AG04450 (cell line): Measurements from ENCODE around the gene CACHD1. TPM values are rescaled to one million over a fixed set of nuclear protein-coding genes. Genes with fewer than 3 reads are reported as not detected.

Experiments
- CTCF ChIA-PET: fragments of 300-600, 350-600 bp; formaldehyde crosslinking; extraction: SDS; loops from one replicate; lab custom pipeline; 2022; ENCODE audit warnings: antibody characterized with exemption, inconsistent platforms; lab: Charles Lee
- POLR2A ChIA-PET: fragments of 350-600 bp; formaldehyde crosslinking; extraction: SDS; loops from one replicate; lab custom pipeline; 2021; ENCODE audit warnings: antibody characterized with exemption, inconsistent platforms; lab: Yijun Ruan, JAX
- DNase-seq: peaks from one replicate; pipeline ENCODE4 v3.0.0-alpha.2; 2011; ENCODE audit warnings: low read depth, low spot score
- H3K27ac ChIP-seq: one replicate; pipeline ENCODE4 v1.5.1; 2012; ENCODE audit warnings: low read depth, low read length, control low read depth
- H3K27me3 ChIP-seq: one replicate; pipeline ENCODE4 v1.6.0; 2012; ENCODE audit warnings: low read length; ENCODE audit not compliant: control insufficient read depth, insufficient read depth
- H3K4me3 ChIP-seq: 2 replicates; pipeline ENCODE4 v1.5.1; 2011; ENCODE audit warnings: mild to moderate bottlenecking, low read depth, low read length, control low read depth
- H3K9me3 ChIP-seq: 2 replicates; pipeline ENCODE4 v1.5.1; 2012; ENCODE audit warnings: low read length; ENCODE audit not compliant: control insufficient read depth, insufficient read depth
- polyA plus RNA-seq: library from polyadenylated mRNA; depleted of rRNA; stranded (reverse); fragments of >200 nt; gene quantifications from 2 replicates; pipeline ENCODE4 v1.2.3, GENCODE V29; 2011
- TF ChIP-seq, protein P1 (sequence below): IDR thresholded peaks from 2 replicates; pipeline ENCODE4 v1.5.1; 2011; ENCODE audit warnings: low read depth, low read length, control low read depth, inconsistent platforms

CACHD1 gene
- polyA plus RNA-seq, 1 experiment: 3.5 TPM

DNA sequence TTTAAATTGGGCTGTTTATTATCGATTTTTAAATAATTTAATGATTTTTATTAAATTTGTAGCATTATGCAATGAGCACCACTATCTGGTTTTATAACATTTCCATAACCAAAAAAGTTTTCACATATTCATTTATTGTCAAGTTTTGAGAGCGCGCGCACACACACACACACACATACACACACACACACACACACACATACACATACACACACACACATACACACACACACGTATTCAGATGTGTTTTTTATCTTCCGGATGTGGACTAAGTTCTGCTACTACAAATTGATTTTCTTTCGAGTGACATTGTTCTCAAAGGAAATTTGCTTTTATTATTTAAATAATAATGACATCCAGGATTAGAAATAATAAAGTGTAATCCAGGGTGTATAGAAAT lies 16.3 kb downstream of the CACHD1 start:
- Histone ChIP-seq H3K27ac (no peak overlapping the region), H3K27me3 (no peaks in the 10 kb centered on the region), H3K4me3 (no peak overlapping the region), H3K9me3 (no peaks in the 10 kb centered on the region)
- TF ChIP-seq, protein P1, sequence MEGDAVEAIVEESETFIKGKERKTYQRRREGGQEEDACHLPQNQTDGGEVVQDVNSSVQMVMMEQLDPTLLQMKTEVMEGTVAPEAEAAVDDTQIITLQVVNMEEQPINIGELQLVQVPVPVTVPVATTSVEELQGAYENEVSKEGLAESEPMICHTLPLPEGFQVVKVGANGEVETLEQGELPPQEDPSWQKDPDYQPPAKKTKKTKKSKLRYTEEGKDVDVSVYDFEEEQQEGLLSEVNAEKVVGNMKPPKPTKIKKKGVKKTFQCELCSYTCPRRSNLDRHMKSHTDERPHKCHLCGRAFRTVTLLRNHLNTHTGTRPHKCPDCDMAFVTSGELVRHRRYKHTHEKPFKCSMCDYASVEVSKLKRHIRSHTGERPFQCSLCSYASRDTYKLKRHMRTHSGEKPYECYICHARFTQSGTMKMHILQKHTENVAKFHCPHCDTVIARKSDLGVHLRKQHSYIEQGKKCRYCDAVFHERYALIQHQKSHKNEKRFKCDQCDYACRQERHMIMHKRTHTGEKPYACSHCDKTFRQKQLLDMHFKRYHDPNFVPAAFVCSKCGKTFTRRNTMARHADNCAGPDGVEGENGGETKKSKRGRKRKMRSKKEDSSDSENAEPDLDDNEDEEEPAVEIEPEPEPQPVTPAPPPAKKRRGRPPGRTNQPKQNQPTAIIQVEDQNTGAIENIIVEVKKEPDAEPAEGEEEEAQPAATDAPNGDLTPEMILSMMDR: no peak
- ChIA-PET POLR2A (no interaction called here), CTCF (no interaction called here)
- no peak for DNase-seq

DNA sequence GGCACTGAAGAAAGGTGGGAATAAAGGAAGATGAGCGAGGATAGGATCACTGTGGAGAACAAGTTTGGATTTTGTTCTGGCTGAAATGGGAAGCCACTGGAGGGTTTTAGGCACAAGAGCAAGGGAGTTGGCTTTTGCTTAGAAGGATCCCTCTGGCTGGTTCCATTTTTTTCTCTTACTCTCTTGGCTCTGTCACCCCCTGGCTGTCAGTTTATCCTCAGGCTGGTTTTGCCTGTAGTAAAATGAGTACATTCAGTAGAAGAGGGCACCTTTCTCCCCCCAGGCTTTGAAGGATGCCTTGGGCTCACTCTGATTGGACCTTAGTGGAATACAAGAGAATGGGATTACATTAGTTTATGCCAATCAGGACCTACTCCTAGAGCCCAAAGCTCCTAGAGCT lies 17.1 kb downstream of the CACHD1 start:
- TF ChIP-seq, protein P1: no peak; the same call in 1 of the 2 replicates
- no peak for DNase-seq
- no peak overlapping the region for H3K27ac ChIP-seq
- ChIA-PET POLR2A (no interaction called here), CTCF (no interaction called here)
- no peak overlapping the region for H3K4me3 ChIP-seq
- H3K9me3 ChIP-seq: no peaks in the 10 kb centered on the region
- H3K27me3 ChIP-seq: no peaks in the 10 kb centered on the region

DNA sequence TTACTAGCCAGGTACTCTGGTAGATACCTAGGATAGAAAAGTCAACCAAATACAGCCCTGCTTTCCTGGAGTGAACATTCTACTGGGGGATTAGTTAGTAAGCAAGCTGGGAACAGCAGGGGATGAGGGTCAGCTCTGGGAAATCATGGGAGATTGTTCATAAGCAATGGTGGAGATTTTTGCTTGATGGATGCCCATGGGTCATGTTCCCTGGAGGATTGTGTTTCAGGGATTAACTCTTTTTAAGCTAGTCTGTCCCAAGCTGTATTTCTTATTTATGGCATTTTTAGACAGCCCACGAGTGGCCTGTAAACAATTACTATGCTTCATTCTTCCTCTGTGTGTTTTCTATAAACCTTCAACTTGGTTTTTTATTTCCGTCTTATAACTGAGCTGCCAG lies 18.9 kb downstream of the CACHD1 start:
- ChIA-PET CTCF (no interaction called here), POLR2A (no interaction called here)
- no peaks in the 10 kb centered on the region for H3K27me3 ChIP-seq
- TF ChIP-seq, protein P1: no peak
- no peaks in the 10 kb centered on the region for H3K9me3 ChIP-seq
- DNase-seq: no peak
- no peak overlapping the region for H3K27ac ChIP-seq
- H3K4me3 ChIP-seq: no peak overlapping the region

DNA sequence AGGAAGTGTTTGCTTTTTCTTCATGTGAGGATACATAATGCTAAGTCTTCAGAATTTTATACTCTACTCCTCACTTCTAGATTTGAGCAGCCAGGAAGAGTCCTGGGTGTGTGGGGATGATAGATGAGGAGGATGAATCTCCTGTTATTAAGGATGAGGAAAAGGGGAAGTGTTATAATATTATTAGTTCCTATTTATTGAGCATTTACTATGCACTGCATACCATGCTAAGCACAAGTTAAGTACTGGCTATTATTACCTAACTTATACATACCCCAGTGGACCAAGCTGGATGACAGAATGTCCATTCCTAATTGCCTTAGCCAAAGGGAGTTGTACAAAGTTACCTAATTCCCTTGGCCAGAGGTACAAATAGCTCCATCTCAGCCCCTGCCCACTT lies 19.8 kb downstream of the CACHD1 start:
- CTCF ChIA-PET: interaction anchor here (1.1 kb wide), 1 partner anchor 14 kb away, joined by 4 read pairs; no protein-coding TSS in a partner anchor

DNA sequence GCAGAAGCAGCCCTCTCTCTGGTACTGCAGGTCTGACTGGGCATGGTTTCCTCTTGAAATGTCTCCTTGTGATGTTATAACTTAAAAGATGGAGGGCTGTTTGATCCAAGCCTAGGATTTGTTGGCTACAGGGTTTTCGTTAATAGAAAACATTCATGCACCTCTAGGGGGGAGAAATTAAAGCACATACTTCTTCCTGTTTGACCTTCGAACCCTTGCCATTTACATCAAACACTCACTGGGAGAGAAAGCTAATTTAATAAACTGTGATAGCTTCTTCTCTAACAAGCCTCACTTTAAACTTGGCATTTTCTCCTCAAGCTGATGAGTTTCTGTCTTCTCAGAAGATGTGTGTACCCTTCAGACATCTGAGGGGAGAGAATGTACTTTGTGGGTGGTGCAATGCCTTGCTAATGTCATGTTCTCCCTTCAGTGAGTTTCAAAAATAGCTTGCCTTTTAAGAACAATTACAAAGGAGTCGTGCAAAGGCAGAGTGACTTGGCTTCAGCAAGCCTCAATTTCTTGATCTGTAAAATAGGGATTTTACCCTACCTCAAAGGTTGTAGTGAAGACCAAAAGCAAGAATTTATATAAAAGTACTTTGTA lies 20.4 kb downstream of the CACHD1 start:
- CTCF ChIA-PET: interaction anchor here (1.1 kb wide), 1 partner anchor 14 kb away, joined by 4 read pairs; no protein-coding TSS in a partner anchor

More for the DNA sequence above, 19.8 kb downstream of the CACHD1 start:
- no peak for DNase-seq
- POLR2A ChIA-PET: no interaction called here
- H3K27ac ChIP-seq: no peak overlapping the region
- TF ChIP-seq, protein P1: no peak
- no peaks in the 10 kb centered on the region for H3K9me3 ChIP-seq
- no peak overlapping the region for H3K4me3 ChIP-seq
- no peaks in the 10 kb centered on the region for H3K27me3 ChIP-seq

More for the DNA sequence above, 20.4 kb downstream of the CACHD1 start:
- POLR2A ChIA-PET: no interaction called here
- TF ChIP-seq, protein P1: no peak
- no peaks in the 10 kb centered on the region for H3K27me3 ChIP-seq
- no peak overlapping the region for H3K27ac ChIP-seq
- no peaks in the 10 kb centered on the region for H3K9me3 ChIP-seq
- H3K4me3 ChIP-seq: no peak overlapping the region
- DNase-seq: no peak
